ENCODE data around the gene FGF23.

GRCh38 chr12:4412465-4412864, 33.0 kb upstream of the FGF23 start:
- TF ChIP-seq CTCF (IDR thresholded peaks at IDR 0.05) (no peak), POLR2AphosphoS5 (IDR thresholded peaks at IDR 0.05; ENCODE audit: insufficient read depth in 1 of 2, low read depth in 1 of 2) (no peak)

Data from vagina (tissue), 2 donors.